Brain microvascular endothelial cell (primary cell): ENCODE results near the gene FBXO31.

Experiments used
- DNase-seq: peaks from one replicate; pipeline ENCODE4 v3.0.0-alpha.2; 2020
- H3K27ac ChIP-seq: fragments of 250-450 bp; sonication (Bioruptor Pico); 2 replicates; pipeline ENCODE4 v1.5.1; 2020; ENCODE audit warnings: mild to moderate bottlenecking, moderate library complexity
- H3K27me3 ChIP-seq: fragments of 250-450 bp; sonication (Bioruptor Pico); replicated peaks from 2 replicates; pipeline ENCODE4 v1.5.1; 2020; ENCODE audit warnings: mild to moderate bottlenecking
- H3K36me3 ChIP-seq: fragments of 250-450 bp; sonication (Bioruptor Pico); replicated peaks from 2 replicates; pipeline ENCODE4 v1.5.1; 2020; ENCODE audit warnings: mild to moderate bottlenecking
- H3K4me3 ChIP-seq: 2 replicates; pipeline ENCODE4 v1.5.1; 2011; ENCODE audit warnings: low read depth, mild to moderate bottlenecking, control low read depth, low read length, moderate library complexity
- in situ Hi-C: cut with HindIII; loops from 2 replicates; pipeline ENCODE4 v1.10.0; 2017; ENCODE audit warnings: low sequenced_read_pairs, low pct_ligation_motif_present
- TF ChIP-seq, protein P1 (sequence below): IDR thresholded peaks from 2 replicates; pipeline ENCODE4 v1.5.1; 2011; ENCODE audit warnings: low read depth, mild to moderate bottlenecking, moderate library complexity, low read length, control low read depth, inconsistent platforms; ENCODE audit errors: missing control alignments

Gene FBXO31

DNA sequence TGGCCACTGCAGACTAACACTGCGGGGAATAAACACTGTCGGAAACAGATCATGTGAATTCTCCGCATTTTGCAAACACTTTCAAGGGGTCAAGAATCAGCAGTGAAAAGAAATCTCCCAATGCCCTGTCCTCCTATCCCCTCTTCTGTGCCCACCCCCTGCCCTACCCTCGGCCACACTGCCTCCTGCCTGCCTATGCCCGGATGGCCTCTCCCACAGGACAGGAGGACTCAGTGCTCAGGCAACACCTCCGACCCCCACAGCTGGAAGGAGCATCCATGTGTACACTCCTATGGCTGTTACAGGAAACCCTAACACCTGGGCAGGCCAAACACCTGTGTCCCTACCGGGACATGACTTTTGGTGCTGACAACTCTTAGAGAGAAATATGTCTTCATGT, 24.5 kb downstream of the FBXO31 start:
- Histone ChIP-seq H3K36me3 (peaks cover 33% of the 10 kb centered on the region), H3K27ac (no peak overlapping the region), H3K4me3 (no peak overlapping the region), H3K27me3 (no peaks in the 10 kb centered on the region)
- in situ Hi-C loops = no loop called here
- TF ChIP-seq, protein P1, sequence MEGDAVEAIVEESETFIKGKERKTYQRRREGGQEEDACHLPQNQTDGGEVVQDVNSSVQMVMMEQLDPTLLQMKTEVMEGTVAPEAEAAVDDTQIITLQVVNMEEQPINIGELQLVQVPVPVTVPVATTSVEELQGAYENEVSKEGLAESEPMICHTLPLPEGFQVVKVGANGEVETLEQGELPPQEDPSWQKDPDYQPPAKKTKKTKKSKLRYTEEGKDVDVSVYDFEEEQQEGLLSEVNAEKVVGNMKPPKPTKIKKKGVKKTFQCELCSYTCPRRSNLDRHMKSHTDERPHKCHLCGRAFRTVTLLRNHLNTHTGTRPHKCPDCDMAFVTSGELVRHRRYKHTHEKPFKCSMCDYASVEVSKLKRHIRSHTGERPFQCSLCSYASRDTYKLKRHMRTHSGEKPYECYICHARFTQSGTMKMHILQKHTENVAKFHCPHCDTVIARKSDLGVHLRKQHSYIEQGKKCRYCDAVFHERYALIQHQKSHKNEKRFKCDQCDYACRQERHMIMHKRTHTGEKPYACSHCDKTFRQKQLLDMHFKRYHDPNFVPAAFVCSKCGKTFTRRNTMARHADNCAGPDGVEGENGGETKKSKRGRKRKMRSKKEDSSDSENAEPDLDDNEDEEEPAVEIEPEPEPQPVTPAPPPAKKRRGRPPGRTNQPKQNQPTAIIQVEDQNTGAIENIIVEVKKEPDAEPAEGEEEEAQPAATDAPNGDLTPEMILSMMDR = no peak
- no peak for DNase-seq

DNA sequence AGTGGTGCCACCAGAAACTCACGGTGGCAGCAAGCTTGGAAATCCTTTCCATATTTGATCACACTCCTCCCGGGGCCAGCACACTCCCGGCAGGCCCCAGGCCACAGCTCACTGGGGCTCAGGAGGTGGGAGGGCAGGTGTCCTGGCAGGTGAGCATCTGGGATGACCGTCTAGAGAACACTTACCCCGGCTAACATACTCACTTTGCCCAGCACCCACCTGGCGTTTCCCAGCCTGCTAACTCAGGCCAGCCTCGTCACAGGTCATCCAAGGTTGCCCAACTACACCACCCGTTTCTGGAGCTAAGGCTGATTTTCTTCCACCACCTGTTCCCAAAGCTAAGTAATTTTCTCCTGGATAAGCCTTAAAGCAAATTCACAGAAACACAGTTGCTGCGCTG, 24.9 kb downstream of the FBXO31 start:
- Histone ChIP-seq H3K36me3 (peaks cover 33% of the 10 kb centered on the region), H3K4me3 (no peak overlapping the region), H3K27ac (no peak overlapping the region), H3K27me3 (no peaks in the 10 kb centered on the region)
- in situ Hi-C loops = no loop called here
- TF ChIP-seq, protein P1 = no peak
- DNase-seq = no peak

DNA sequence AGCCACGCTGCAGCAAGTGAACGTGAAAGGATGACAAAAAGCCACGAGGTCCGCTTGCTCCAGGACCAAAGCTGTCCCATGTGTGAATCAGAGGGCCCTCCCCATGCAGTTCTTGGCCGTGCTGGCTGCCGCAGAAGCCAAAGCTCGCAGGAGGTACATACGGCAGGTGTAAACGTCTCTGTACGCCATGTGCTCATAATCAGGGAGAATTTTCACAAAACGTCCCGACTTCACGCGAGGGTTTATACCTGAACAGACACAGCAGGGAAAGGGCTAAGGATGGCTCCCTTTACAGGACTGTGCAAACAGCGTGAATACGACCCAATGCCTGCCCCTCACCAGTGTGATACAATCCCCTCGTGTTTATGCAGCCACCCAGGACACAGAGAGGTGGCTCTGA, 25.3 kb downstream of the FBXO31 start:
- DNase-seq = no peak
- peaks cover 33% of the 10 kb centered on the region for H3K36me3 ChIP-seq
- H3K4me3 ChIP-seq = no peak overlapping the region
- no peaks in the 10 kb centered on the region for H3K27me3 ChIP-seq
- in situ Hi-C loops = no loop called here
- TF ChIP-seq, protein P1 = no peak
- H3K27ac ChIP-seq = no peak overlapping the region

DNA sequence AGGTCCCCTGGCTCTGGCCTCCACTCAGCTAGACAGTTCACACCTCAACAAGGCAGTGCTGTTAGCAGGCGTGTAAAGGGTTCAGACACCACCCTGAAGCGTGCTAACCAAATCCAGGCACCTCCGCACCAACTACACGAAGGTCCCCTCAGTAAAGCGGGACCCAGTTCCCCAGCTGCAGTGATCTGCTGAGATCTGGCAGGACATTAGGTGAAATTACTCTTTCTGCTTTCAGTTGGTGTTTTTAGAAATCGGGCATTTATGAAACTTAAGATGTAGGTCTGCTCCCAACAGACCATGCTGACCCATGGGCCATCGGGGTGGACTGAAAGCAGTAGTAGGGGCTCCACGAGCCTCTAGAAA, 27.1 kb downstream of the FBXO31 start:
- H3K4me3 ChIP-seq = no peak overlapping the region
- H3K27me3 ChIP-seq = no peaks in the 10 kb centered on the region
- no peak overlapping the region for H3K27ac ChIP-seq
- no peak for DNase-seq
- TF ChIP-seq, protein P1 = no peak
- in situ Hi-C loops = no loop called here
- H3K36me3 ChIP-seq = peaks cover 31% of the 10 kb centered on the region

DNA sequence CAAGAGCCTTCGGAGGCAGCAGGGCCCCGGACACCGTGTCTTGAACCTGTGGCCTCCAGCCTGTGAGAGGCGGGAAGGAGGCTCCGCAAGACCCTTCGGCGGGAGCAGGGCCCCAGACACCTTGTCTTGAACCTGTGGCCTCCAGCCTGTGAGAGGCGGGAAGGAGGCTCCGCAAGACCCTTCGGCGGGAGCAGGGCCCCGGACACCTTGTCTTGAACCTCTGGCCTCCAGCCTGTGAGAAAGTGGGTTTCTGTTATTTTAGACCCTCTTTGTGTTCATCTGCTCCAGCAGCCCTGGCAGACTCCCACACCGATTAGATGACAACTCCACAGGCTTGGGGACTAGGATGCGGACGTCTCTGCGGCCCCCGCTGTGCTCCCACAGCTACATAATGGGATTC, 30.0 kb downstream of the FBXO31 start:
- peaks cover 15% of the 10 kb centered on the region for H3K36me3 ChIP-seq
- in situ Hi-C loops = no loop called here
- H3K27me3 ChIP-seq = no peaks in the 10 kb centered on the region
- DNase-seq = no peak
- H3K27ac ChIP-seq = no peak overlapping the region
- H3K4me3 ChIP-seq = no peak overlapping the region
- TF ChIP-seq, protein P1 = no peak

DNA sequence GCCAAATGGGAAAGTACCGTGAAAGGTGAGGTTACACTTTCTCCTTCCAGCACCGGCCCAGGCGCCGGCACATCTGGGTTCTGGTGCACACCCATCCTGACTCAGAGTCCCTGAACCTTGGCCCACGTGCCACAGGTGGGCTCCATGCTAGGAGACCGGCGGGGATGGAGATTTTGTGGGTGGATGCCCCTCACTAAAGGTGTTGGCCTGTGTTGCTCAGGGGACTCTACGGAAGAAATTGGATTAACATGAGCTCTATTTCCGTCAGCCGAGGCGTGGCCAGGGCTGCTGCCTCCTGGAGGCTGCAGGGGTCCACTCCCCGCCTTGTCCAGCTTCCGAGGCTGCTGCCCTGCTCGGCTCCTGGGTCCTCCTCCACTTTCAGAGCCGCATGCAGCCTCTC, 30.8 kb downstream of the FBXO31 start:
- TF ChIP-seq, protein P1 = no peak
- in situ Hi-C loops = no loop called here
- DNase-seq = no peak
- Histone ChIP-seq H3K27me3 (no peaks in the 10 kb centered on the region), H3K36me3 (peaks cover 11% of the 10 kb centered on the region), H3K4me3 (no peak overlapping the region), H3K27ac (no peak overlapping the region)
